Breast epithelium (tissue), 3 donors: ENCODE results near the gene CEP290.

Experiments
- POLR2A ChIP-seq: fragments of 450-650 bp; IDR thresholded peaks from one replicate; pipeline ENCODE4 v1.6.1; 2016; ENCODE audit warnings: antibody characterized with exemption, mild to moderate bottlenecking, moderate library complexity
- TF ChIP-seq, protein P1 (sequence below), 3 donors: fragments of 450-650 bp; IDR thresholded peaks; one replicate each; pipeline ENCODE4 v1.5.1; 2016 to 2017; ENCODE audit warnings: antibody characterized with exemption in 3 of 3, mild to moderate bottlenecking in 3 of 3, moderate library complexity in 3 of 3

DNA sequence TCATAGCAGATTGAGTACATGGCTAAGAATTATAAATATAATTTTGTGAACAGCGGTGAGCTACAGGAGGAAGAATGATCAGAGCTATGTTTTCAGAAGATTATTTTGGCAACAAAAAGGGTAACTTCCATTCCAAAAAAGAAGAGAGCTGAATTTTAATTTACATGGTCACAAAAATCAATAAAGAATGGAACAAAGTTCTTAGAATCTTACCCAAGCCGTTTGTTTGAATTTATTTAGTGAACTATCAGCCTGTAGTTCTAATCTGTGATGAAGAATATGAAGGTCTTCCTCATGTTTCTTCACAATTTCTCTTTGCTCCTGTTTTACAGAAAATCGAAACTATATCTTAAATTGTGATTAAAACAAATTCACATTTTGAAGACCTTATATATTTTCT lies 58.3 kb downstream of the CEP290 start:
- TF ChIP-seq, protein P1, sequence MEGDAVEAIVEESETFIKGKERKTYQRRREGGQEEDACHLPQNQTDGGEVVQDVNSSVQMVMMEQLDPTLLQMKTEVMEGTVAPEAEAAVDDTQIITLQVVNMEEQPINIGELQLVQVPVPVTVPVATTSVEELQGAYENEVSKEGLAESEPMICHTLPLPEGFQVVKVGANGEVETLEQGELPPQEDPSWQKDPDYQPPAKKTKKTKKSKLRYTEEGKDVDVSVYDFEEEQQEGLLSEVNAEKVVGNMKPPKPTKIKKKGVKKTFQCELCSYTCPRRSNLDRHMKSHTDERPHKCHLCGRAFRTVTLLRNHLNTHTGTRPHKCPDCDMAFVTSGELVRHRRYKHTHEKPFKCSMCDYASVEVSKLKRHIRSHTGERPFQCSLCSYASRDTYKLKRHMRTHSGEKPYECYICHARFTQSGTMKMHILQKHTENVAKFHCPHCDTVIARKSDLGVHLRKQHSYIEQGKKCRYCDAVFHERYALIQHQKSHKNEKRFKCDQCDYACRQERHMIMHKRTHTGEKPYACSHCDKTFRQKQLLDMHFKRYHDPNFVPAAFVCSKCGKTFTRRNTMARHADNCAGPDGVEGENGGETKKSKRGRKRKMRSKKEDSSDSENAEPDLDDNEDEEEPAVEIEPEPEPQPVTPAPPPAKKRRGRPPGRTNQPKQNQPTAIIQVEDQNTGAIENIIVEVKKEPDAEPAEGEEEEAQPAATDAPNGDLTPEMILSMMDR (IDR thresholded peaks at IDR 0.05), result no peak
- TF ChIP-seq POLR2A, result no peak
